HG02981 (cell line): Measurements from ENCODE around the gene FGF14.

Experiments
- ATAC-seq: cut with Tn5 transposase; IDR thresholded peaks from one replicate; pipeline ENCODE4 v1.9.1; 2021; ENCODE audit warnings: mild to moderate bottlenecking, moderate library complexity; ENCODE audit not compliant: unreplicated experiment

FGF14 gene

DNA sequence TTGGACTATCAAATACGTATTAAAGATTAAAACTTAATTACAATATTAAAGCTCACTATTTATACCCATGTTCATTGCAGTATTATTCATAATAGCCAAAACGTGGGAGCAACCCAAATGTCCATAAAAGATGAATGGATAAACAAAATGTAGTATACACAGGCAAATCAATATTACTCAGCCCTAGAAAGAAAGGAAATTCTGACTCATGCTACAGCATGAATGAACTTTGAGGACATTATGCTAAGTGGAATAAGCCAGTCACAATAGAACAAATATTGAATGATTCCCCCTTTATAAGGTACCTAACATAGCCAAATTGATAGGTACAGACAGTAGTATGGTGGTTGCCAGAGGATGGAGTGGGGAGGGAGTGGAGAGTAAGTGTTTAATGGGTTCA, 457.3 kb downstream of the FGF14 start:
- no peak for ATAC-seq

GRCh38 chr13:101942535-101943157, 459.2 kb downstream of the FGF14 start:
- ATAC-seq: no peak

GRCh38 chr13:101942038-101942437, 459.8 kb downstream of the FGF14 start:
- no peak for ATAC-seq

GRCh38 chr13:101941095-101941783, 460.6 kb downstream of the FGF14 start:
- no peak for ATAC-seq

- ATAC-seq: no peak
Observed at GRCh38 chr13:101939370-101939769, 462.5 kb downstream of the FGF14 start.

DNA sequence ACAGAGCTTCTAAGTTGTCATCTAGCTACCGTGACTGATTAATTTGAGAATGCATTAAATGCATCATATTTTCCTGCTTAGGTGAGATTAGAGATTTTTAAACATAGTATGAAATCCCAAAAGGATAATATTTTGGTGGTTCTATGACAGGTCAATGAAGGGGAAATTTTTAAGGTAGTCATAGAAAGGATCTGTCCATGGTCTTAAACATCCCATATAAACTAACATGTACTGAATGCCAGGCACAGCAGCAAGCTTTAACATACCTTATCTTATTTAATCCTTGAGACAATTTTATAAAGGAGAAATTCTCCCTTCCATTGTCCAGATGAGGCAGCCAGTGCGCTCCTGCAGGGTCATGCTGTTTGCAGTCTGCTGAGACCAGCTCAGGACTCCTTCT, 466.0 kb downstream of the FGF14 start:
- no peak for ATAC-seq

- ATAC-seq: no peak
Observed at GRCh38 chr13:101931186-101931585, 470.7 kb downstream of the FGF14 start.

GRCh38 chr13:101930331-101930730, 471.5 kb downstream of the FGF14 start:
- ATAC-seq: no peak

DNA sequence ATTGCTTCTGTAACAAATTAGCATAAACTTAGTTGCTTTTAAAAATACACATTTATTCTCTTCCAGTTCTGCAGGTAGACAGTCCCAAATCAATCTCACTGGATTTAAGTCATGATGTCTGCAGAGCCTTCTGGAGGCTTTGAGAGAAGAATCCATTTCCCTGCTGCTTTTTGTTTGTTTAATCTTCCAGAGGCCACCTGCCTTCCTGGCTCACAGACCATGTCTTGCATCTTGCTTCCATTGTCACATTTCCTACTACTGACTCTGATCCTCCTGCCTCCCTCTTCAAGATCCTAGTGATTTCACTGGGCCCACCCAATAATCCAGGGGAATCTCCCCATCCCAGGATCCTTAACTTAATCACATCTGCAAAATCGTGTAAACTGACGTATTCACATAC, 476.1 kb downstream of the FGF14 start:
- ATAC-seq: no peak

- ATAC-seq: no peak
Observed at GRCh38 chr13:101919541-101920181, 482.2 kb downstream of the FGF14 start.

- ATAC-seq: no peak
Observed at GRCh38 chr13:101917833-101918661, 483.8 kb downstream of the FGF14 start.

- ATAC-seq: no peak
Observed at GRCh38 chr13:101917475-101917810, 484.4 kb downstream of the FGF14 start.

- no peak for ATAC-seq
Observed at GRCh38 chr13:101916775-101917474, 484.9 kb downstream of the FGF14 start.

DNA sequence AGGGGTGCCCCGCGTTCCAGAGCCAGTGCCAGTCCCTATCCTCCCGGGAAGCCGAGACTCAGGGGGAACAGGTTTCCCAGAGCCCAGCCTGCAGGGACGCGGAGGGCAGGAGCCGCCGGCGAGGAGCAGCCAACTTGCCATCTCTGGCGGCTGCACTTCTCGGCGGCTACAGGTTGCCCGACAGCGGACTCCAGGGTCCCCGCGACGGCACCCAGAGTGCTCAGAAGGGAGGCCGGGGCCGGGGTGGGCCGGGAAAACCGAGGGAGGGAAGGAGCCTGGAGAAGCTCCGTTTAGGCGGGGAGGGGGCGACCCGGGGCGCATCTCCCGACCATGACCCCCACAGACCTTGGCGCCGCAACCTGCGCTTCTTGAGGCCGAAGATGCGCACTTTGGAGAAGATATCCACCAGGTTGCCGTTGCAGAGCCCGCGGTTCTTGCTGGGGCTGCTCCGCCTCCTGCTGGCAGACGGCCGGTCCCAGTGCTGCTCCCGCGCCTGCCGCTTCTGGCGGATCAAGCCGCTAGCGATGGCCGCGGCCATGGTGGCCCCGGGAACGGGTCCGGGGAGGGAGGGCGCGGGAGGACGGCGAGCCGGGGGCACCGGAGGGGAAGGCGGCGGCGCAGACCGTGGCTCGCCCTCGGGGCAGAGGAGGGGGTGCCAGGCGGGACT, 485.6 kb downstream of the FGF14 start:
- no peak for ATAC-seq

- no peak for ATAC-seq
Observed at GRCh38 chr13:101915755-101916107, 486.1 kb downstream of the FGF14 start.

DNA sequence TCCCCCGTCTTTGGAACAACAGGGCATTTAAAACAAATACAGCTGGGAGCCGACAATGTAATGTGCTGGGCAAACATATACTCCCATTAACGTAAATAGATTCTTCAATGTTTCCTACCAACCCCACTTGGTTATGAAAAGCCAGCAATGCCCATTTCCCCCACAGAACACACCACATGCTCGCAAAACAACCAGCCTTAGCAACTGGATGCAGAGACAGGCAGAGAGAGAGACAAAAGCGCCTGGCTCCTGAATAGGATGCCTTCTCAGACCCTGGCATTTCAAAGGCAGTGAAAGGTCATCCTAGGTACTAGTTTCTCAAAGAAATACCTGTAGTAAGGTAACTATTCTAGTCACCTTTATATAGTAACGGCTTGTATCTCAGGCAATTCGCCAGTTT, 486.5 kb downstream of the FGF14 start:
- ATAC-seq: no peak

DNA sequence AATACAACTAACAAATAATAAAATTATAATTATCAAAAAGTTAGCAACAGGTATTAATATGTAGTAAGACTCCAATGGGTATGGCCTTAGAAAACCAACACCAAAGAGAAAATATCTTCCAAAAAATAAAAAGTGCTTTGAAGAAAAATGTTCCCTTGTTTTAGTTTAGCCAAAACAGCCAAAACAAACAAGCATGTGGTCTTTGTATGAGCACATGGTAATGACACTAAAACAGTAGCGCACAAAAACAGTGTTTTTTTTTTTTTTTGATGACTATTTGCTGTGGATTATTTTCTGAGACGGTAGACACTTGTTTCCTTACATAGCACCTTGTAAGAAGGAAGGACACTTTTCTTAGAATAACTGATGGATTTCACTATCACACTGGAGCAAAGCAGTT, 490.1 kb downstream of the FGF14 start:
- no peak for ATAC-seq

- ATAC-seq: no peak
Observed at GRCh38 chr13:101903890-101904289, 498.0 kb downstream of the FGF14 start.

DNA sequence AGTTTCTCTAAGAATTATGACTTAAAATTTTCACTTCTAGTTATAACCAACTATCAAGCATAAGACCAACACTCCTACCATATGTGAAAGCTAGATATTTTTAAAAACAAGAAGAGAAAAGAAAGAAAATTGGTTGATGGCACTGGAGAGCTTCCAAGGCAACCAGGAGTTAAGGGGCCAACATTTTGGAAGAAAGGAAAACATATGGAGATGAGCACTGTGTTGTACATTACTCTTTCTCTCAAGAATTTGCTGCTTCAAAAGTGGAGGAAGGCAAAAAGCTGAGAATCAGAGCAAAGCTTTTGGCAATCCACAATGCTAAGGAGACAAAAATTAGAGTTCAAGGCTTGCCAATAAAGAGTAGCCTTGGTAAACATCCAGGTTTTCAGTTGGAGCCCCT, 503.2 kb downstream of the FGF14 start:
- ATAC-seq: no peak

DNA sequence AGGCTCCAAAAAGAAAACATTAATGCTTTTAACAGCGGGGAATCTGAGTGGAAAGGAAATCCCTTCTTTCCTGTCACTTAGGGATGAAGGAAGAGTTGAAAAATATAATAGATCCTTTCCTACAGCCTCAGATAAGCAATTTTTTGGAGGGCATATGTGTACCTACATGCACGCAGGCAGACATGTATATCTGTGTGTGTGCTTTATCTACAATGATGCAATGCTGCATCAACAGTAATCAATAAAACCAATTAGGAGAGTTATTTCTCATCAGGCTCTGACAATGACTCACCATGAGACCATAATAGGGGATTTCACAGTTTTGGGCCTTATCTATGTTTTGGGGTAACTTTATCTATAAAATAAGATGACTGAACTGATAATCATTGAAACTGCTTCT, 505.3 kb downstream of the FGF14 start:
- ATAC-seq: no peak

DNA sequence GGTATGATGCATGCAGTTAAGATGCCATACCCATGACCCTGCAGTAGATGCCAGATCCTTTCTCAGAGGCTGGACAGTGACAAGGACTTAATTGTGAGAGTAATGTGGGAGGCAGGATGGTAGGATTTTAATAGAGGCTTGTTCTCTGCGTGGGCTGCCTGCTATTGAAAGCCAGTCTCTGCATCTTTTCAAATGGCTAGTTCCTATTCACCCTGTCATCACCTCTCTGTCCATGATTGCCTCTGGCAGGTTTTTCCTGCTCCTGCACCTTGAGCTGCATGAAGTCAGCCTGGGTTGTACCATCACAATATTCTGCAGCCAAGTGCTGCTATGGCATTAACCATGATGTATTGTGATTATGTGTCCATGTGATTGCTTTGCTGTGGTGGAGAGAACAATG, 508.8 kb downstream of the FGF14 start:
- ATAC-seq: no peak
